Kidney capillary endothelial cell (primary cell): ENCODE data around the gene UBALD2.
A peak's percentile ranks its signal among the peaks of the same experiment; 100 is the strongest.
"Not testable (repeated sequence)": the region's sequence is repeated elsewhere in the genome, so short reads cannot be mapped to it uniquely, and the experiment has no call there.

ENCODE experiments used
- DNase-seq: peaks from one replicate; pipeline ENCODE4 v3.0.0-alpha.2; 2018; ENCODE audit warnings: low spot score

The UBALD2 gene

DNA sequence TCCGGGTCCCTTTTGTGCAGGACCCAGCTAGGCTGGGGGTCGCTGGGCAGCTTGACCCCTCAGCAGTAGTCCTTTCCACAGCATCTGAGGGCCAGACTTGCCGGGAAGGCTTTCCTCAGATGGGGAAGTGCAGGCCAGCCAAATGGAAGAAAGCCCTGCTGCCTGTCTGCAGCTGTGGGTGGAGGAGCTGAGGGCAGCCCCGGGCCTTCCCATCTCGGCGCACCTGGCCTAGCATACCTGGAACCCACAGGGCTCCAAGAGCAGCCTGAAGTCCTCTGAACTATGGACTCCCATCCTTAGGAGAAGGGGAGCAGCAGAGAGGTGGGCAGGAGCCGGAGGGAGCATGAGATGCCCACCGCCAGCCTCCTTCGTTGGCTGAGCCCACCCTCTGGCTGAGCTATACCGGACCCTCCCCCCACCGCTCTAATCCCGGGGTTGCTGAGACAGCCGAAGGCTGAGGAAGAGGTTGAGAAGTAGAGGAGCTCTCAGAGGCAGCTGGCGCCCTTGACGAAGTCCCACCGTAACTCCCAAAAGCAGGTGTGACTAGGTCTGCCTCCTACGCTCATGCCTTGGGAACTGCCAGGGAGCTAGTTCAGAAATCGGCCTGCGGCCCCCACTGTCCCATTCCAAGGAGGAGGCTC lies 13.2 kb downstream of the UBALD2 start:
- DNase-seq, result no peak

DNA sequence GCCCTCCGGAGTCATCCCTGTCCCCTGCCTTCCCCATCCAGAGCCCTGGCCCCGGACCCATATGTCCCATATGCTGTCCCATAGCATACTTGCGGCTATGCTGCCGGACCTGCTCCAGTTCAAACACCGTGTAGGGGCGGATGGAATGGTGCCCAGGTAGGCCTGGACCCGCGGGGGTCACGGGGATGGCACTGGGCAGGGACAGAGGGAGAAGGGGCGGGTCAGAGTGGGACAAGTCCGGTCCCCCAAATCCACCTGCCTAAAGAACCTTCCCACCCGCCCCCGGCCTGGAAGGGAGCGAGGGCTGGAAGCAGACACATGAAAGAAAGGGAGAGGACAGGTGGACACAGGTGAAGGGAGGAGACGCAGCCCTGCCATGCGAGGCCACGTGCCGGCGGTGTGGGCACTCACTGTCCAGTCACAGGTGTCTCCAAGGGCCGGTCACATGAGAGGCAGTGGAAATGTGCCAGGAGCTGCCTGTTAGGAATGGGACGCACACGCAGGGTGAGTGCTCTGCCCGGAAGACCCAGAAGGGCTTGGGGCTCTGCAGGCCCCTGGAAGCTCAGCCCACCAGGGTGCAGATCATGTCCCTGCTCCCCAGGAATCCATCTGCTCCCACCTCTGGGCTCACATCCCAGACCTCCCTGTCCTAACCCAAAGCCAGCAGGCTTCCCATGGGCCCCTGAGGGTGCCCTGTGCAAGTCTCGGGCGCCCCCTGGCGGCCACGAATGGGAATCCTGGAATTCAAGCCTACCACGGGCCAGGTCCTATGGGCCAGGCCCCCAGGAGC lies 14.0 kb downstream of the UBALD2 start:
- peak; percentile 67 for DNase-seq

DNA sequence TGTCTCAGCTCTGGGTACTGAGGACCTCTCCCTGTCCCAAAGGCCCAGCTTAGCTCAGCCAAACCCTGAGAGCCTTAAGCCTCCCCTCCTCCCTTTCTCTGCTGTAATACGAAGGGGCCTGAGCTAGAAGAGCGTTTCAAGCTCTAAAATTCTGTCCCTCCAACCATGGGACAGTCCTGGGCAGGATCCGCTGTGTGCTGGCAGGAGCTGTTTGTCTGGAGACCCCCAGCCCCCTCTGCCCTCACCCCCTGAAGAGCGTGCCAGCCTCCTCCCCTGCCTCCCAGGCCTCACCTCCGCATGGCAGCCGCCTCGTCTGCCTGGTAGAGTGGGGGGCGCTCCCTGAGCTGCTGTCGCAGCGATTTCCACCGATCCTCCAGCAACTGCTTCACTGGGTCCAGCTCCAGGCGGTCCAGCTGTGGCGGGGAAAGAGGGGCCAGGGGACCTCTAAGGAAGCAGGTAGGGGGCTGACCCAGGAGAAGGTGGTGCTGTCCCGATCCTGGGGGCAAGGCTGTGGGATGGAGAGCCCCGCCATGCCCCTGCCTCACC lies 14.7 kb downstream of the UBALD2 start:
- DNase-seq, result no peak

DNA sequence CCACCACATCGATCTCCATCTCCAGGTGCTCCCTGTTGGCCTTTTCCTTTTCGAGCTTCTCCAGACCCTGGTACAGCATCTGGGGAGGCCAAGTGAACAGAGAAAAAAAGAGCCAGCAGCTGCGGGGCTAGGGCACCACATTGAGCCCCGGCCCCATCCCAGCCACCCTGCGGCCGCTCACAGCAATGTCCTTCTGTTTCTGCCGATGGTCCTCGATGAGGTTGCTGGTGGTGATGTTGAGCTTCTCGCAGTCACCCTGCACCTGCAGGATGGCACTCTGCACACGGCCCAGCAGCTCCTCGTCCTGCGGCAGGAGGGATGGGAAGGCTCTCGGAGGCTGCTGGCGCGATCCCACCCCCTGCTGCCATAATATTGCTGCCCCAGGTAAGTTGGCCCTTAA lies 15.5 kb downstream of the UBALD2 start:
- no peak for DNase-seq

DNA sequence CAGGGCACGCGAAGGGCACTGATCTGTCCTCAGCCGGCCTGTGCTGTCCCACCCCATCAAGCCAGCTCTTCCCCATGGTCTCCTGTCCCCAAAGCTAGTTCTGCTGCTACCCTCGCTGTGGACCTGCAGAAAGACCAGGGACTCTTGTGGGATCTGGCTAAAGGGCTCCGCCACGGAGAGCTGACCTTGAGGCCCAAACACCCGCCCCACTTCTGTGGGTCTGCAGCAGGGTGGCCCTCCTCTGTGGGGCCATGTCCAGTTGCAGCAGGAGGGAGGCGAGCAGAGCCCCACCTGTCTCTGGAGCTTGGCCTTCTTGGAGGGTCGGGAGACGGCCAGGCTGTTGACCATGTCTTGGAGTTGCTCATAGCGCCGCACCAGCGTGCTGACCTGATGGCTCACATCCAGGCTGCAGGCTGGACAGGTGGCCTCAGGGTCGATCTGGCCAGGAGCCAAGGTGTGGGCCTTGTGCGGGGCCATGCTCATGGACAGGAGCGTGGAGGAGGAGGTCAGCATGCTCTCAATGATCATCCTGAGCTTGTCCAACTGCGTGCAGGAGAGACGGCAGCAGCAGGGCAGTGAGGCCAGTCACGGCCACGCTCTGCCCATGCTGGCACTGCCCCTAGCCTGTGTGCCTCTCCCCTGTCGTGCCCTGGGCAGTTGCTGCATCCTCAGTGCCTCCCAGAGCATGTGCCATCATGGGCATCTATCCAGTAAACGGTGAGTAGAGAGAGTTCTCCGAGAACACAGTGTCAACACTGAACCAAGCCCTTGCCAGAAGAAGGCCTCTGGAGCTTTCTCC lies 16.6 kb downstream of the UBALD2 start:
- DNase-seq, result no peak

DNA sequence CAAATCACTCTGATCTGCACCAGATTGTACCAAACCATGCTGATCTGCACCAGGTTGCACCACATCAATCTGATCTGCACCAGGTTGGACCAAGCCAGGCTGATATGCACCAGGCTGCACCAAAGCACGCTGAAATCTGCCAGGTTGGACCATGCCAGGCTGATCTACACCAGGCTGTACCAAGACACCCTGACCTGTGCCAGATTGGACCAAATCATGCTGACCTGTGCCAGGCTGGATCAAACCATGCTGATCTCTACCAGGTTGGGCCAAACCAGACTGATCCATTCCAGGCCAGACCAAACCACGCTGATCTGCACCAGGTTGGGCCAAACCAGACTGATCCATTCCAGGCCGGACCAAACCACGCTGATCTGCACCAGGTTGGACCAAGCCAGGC lies 27.4 kb downstream of the UBALD2 start:
- DNase-seq, result no peak

DNA sequence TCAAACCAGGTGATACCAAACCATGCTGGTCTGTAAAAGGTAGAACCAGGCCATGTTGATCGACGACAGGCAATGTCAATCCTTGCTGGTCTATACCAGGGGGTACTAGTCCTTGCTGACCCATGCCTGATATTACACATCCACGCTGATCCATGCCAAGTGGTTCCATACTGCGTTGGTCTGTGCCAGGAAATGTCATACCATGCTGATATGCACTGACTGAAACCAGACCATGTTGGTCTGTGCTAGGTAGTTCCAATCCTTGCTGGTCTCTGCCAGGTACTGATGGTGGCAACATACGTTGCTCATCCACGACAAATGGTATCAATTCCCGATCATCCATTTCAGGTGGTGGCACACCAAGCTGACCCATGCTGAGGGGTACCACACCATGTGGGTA lies 28.0 kb downstream of the UBALD2 start:
- DNase-seq, result no peak

DNA sequence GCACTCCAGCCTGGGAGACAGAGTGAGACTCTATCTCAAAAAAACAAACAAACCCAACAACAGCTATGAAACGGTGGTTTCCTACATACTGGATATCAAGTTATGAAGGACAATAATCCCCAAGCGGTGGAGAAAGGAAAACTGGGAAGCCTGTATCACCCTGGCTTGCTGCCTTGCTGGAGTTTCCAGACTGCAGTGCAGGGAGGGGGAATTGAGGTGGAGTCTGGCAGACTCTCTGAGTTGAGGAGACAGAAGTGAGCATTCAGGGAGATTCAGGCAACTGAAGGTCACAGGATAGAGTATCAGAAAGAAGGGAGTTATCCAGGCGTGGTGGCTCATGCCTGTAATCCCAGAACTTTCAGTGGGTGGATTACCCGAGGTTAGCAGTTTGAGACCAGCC lies 31.0 kb downstream of the UBALD2 start:
- no peak for DNase-seq

DNA sequence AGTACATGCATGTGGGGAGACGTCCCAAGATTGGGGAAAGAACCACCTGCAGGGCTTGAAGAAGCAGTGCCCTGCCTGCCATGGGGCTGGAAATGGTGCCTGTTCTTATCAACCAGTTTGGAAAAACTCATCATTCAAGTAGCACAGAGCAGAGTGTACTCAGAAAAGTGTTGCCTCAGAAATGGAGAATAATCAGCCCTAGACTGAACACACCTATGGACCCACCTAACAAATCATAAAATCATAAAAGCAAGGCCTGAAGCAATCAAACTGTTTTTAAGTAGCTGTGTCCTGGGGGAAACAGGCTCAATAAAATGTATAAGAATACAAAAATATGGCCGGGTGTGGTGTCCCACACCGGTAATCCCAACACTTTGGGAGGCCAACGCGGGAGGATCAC lies 31.7 kb downstream of the UBALD2 start:
- no peak for DNase-seq

DNA sequence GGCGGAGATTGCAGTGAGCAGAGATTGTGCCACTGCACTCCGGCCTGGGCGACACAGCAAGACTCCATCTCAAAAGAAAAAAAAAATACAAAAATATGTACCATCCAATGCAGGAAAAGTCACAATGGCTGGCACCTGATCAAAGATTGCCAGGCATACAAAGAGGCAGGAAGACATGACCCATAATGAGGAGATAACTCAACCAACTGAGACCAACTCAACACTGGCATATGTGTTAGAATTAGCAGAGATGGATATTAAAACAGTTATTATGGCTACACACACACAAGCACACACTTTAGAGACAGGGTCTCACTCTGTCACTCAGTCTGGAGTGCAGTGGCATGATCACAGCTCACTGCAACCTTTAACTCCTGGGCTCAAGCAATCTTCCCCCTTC lies 32.3 kb downstream of the UBALD2 start:
- DNase-seq, result no peak

DNA sequence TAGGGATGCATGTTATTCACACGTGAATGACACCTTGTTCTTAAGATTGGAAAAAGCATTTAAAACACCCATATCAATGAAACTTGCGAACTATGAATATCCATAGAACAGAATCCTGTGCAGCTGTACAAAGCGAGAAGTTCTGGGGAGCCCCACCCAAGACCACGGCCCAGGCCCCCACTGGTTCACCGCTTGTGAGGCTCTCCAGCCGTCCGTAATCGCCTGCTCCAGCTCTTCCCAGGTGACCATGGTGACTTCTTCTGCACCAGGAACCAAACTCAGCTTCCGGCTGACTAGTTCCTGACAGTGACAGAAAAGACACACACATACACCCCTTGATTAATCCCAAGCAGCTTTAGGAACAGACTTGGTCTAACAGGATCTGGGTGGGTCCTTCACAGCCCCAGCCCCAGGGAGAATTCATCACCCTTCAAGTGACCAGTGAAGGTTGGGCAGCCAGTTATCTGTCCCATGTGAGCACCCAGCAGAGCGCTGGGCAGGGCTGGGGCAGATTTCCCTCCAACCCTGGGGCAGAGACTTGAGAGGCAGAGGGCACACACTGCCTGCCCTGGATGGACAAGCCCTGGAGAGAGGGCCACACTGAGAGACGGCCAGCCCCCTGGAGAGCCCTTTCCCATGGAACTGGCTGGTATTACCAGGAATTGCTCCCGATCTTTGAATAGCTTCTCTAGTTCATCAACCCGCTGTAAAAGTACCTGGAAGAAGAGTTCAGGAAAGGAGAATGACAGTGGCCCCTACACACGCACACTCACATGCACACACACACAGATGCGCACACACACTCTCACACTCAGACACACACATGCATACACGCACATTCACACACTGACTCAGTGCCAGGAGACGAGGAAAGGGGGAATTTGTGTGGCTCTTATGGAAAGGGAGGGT lies 39.3 kb downstream of the UBALD2 start:
- no peak for DNase-seq

DNA sequence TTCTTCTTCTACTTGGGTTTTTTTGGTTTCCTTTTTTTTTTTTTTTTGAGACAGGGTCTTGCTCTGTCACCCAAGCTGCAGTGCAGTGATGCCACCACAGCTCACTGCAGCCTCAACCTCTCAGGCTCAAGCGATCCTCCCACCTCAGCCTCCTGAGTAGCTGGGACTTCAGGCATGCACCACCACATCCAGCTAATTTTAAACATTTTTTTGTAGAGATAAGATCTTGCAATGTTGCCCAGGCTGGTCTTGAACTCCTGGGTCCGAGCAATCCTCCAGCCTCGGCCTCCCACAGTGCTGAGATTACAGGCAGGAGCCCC lies 39.9 kb downstream of the UBALD2 start:
- not testable (repeated sequence) for DNase-seq

DNA sequence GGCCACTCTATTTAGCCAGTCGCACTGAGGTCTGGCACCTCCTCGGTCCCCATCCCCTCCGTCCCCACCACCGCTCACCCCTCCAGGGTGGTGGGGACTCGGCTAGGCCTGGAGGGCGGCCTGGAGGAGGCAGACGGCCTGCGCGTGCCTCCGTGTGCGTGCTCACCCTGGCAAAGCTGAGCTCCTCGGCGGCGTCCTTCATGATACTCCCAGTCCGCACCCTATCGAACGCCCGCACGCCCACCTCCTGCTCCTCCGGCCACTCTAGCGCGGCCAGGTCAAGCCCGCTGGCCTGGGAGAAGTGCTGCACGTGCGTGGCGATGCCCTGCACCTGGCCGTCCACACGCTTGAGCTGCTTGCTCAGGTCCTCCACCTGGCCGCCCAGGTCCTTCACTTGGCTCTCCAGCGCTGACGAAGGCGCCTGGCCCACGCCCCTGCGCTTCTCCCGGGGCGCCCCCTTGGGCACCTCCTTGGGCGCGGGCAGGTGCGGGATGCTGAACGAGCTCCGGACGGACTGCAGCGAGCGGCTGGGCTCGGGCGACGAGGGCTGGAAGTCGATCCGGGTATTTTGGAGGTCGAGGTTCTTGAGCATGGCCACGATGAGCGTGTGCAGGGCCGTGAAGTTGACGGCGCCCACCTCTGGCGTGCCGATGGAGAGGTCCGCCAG lies 42.3 kb downstream of the UBALD2 start:
- DNase-seq, result no peak

DNA sequence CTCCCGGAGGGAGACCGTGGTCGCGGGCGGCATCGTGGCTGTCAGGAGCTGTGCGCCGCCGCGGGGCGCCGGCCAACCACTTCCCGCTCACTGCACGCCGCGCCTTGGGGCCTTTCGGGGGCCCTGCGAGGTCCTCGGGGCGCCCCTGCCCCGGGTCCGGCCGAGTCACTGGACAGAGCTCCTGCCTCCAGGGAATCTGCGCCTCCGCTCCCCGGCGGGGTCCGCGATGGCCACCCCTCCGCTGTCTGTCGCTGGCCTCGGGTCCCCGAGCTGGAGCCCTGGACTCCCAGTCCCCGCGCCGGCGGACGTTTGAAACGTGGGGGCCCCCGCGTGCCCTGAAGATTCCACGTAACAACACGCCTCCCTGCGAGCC lies 42.8 kb downstream of the UBALD2 start, which contains the start of gene QRICH2:
Gene QRICH2 (minus strand): TSS at position 311 of the 373 bp plus-strand sequence. CDS start 278 bp downstream, at position 33.
- no peak for DNase-seq

DNA sequence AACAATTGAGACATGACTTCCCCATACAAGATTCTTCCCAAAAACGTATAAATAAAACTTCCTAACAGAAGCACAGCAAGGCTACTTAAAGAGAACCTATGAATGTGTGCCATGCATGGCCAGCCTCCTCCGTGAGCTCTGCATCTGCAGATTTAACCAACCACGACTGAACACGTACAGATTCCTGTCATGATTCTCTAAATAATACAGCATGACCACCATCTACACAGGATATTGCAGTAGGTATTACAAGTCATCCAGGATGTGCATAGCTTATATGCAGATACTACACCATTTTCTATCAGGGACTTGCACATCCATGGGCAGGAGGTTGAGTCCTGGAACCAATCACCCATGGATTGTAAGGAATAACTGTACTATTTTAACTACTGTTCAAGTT lies 44.3 kb downstream of the UBALD2 start:
- no peak for DNase-seq

DNA sequence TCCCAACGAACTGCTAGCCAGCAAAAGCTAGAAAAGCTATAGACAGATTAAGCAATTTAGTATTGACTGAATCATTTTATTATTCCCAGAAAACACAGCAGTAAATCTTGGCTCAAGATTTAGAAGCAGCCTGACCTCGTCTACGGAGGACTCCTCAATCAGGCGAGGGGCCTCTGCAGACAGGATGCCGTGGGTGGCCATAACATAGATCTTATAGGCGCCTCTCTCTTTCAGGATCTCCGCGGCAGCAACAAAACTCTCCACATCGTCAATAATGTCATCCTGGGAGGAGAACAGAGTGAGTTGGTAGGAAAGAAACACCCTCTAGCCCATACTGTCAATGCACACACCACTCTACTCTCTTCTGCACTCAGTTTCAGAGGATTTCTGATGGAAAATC lies 47.6 kb downstream of the UBALD2 start:
- no peak for DNase-seq

DNA sequence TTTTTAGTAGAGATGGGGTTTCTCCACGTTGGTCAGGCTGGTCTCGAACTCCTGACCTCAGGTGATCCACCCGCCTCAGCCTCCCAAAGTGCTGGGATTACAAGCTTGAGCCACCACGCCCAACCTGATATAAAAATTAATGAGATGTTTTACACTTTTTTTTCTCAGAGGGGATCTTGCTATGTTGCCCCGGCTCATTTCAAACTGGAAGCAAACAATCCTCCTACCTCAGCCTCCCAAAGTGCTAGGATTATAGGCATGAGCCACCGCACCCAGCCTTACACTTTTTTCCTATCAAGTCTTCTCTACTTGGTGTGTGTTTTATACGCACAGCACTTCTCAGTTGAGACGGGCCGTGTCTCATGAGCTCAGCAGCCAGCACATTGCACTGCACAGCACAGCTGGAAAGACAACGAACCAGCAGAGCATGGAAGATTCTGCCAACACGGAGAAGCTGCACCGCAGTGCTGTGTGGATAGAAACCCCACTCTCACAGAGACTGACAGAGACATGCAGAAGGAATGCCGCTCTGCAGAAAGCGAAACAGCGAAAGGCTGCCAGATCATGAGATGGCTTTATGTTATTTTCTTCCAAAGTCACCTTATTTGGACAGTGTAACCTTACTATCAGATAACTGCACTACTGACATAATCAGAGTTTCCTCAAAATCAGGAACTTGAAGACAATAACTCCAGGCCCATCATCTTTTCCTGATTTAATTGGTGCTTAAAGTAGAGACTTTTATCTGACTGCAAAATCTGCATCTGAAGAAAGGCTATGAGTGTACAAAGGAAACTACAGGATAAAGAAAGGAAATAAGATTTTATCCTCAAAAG lies 49.5 kb downstream of the UBALD2 start:
- peak; percentile 58 for DNase-seq

DNA sequence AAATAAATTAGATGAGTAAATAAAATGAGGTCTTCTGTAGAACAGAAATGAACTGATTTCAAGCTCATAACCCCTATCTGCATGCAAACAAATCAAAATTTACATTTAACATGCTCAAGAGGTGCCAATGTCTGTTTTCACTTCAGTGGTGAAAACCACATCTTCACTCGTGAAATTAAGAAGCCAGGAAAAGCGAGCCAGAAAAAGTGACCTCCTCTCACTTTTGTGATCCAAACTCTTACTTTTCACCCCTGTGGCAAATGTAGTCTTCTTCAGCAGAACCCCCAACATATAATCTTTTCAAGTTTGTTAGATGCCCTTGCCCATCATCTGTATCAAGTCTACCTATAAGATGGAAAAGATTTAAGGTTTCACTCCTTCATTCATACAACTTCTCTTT lies 52.4 kb downstream of the UBALD2 start:
- DNase-seq, result no peak

DNA sequence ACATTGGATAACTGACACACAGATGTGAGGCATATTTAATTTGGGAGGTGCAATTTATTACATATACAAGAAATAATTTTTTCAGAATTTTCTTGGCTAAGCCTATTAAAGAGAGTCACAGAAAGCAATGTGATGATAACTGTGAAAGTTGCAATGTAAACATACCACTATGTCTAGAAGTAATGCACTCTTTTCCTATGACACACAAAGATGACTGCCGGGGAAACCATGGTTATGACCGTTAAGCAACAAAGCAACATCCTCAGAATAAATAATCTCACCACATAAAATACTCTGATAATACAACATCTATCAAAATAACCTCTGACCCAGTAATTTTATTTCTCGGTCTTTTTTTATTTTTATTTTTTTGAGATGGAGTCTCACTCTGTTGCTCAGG lies 53.4 kb downstream of the UBALD2 start:
- no peak for DNase-seq
